ENCODE data around the gene TMEM61. TPM values are rescaled to one million over a fixed set of nuclear protein-coding genes. Genes with fewer than 3 reads are reported as not detected.

The TMEM61 gene
- total and polyA plus RNA-seq, 2 of the 8 experiments (the other 6 are each of a cell fraction or from before 2014, with no cell fraction given), result 0.54 to 1.4 TPM

DNA sequence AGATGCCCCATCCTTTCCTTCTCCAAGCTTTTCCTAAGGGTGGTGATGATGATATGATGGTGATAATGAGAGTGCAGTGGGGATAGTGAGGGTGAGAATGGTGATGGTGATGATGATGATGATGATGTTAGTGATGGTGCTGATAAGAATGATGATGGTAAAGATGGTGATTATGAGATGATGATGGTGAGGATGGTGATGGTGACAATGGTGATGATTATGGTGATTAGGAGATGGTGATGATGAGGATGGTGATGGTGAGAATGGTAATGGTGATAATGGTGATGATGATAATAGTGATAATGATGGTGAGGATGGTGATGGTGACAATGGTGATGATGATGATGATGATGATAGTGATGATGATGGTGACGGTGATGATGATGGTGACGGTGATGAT is 22.3 kb downstream of the TMEM61 start (continued):
- TF ChIP-seq HDAC6 (IDR thresholded peaks at IDR 0.05; ENCODE audit: low read depth, low read length), result no peak
- no peak for TF ChIP-seq POLR2A (IDR thresholded peaks at IDR 0.05; ENCODE audit: control extremely low read depth in 1 of 2, low read depth in 2 of 2, low read length in 2 of 2)
- TF ChIP-seq SIX5 (IDR thresholded peaks at IDR 0.05; ENCODE audit: low read depth, low read length), result no peak

Measured in H1 (cell line).